ENCODE data around the gene PLEKHD1. TPM values are rescaled to one million over a fixed set of nuclear protein-coding genes. Genes with fewer than 3 reads are reported as not detected.

PLEKHD1 gene
- total and polyA plus RNA-seq, 2 of the 8 experiments (the other 6 are each of a cell fraction or from before 2014, with no cell fraction given): 0.24 to 0.48 TPM

- no peak overlapping the region for H2AFZ ChIP-seq (ENCODE audit: low read length)
- no peak overlapping the region for H3K27ac ChIP-seq (ENCODE audit: low read depth, low read length)
- H4K91ac ChIP-seq (replicated peaks; ENCODE audit: insufficient read length, low read length): no peak overlapping the region
- peaks cover 0 to 5% of the 10 kb centered on the region in 2 experiments for H4K20me1 ChIP-seq (replicated peaks in 1 of 2; ENCODE audit: control insufficient read depth in 1 of 2, insufficient read depth in 2 of 2, low read length in 2 of 2)
- H3K14ac ChIP-seq (ENCODE audit: insufficient read length): no peak overlapping the region
- ChIA-PET CTCF (ENCODE audit: partially characterized antibody) (interaction anchor here (0.6 to 3.0 kb wide), 27 partner anchors 9 to 284 kb away, joined by 3 to 19 read pairs (median 4); partner anchors contain the start of genes ERH and SLC39A9), POLR2A (ENCODE audit: partially characterized antibody) (no interaction called here)
- H2BK5ac ChIP-seq (ENCODE audit: low read depth, low read length): no peak overlapping the region
- H2BK15ac ChIP-seq (ENCODE audit: low read length): no peak overlapping the region
- no peak overlapping the region for H2BK12ac ChIP-seq (ENCODE audit: low read depth, low read length)
- H3K4me2 ChIP-seq (ENCODE audit: insufficient read depth in 1 of 2, low read depth in 2 of 2, low read length in 2 of 2): no peak overlapping the region
- H4K8ac ChIP-seq (ENCODE audit: extremely low read depth, insufficient read depth, low read length): no peak overlapping the region
- no peaks in the 10 kb centered on the region for H3K9me3 ChIP-seq (ENCODE audit: insufficient read depth in 2 of 2, low read depth in 1 of 2, low read length in 1 of 2)
- no peaks in the 10 kb centered on the region for H3K79me2 ChIP-seq (ENCODE audit: control insufficient read depth in 1 of 2, insufficient read depth in 2 of 2, low read length in 2 of 2)
- no peaks in the 10 kb centered on the region for H3K4me1 ChIP-seq (replicated peaks in 1 of 4; ENCODE audit: control insufficient read depth in 3 of 4, insufficient read depth in 4 of 4, low read length in 3 of 4)
- H4K5ac ChIP-seq (ENCODE audit: insufficient read length, low read depth, low read length): no peak overlapping the region
- 56% methylated on average over 4 of the region's 4 CpGs; no CpG with 5 or more reads in 1 of the 2 experiments for WGBS, 2 experiments (ENCODE audit: extremely low coverage in 1 of 2, insufficient coverage in 1 of 2, insufficient read length in 1 of 2, insufficient replicate concordance in 2 of 2, low coverage in 1 of 2, low lambda C conversion rate in 2 of 2, missing lambda C conversion rate in 1 of 2)
- peaks cover 0 to 18% (median 6%) of the 10 kb centered on the region in 4 experiments; a peak in 5 of 8 replicates for H3K36me3 ChIP-seq (ENCODE audit: control insufficient read depth in 2 of 4, insufficient read depth in 4 of 4, low read length in 3 of 4)
- no peak overlapping the region for H3K9ac ChIP-seq (replicated peaks in 1 of 4; ENCODE audit: extremely low read depth in 1 of 4, low read depth in 3 of 4, low read length in 3 of 4)
- peak; percentile 70 to 75 for TF ChIP-seq RAD21 (IDR thresholded peaks at IDR 0.05 in 1 of 2, conservative IDR thresholded peaks at IDR 0.05 in 1 of 2; ENCODE audit: low read depth in 2 of 2, low read length in 2 of 2)
- peak in 2 of 3 experiments; percentile 60 to 80; a peak in 3 of 4 replicates for TF ChIP-seq CTCF (IDR thresholded peaks at IDR 0.05; ENCODE audit: control extremely low read depth in 1 of 3, insufficient read depth in 1 of 3, low read depth in 1 of 3, low read length in 3 of 3)
- TF ChIP-seq HDAC2 (IDR thresholded peaks at IDR 0.05; ENCODE audit: borderline replicate concordance in 1 of 2, low read depth in 2 of 2, low read length in 2 of 2): 0 out of 4 replicates have a peak, but pooled peaks of 1 of the 2 experiments have one; percentile 21
- TF ChIP-seq YY1 (IDR thresholded peaks at IDR 0.05; ENCODE audit: low read depth, low read length): no peak
- no peak for DNase-seq (ENCODE audit: low read depth in 1 of 2, low spot score in 2 of 2)
- H3K23ac ChIP-seq (ENCODE audit: insufficient read length): no peak overlapping the region
- no peak overlapping the region for H2AK5ac ChIP-seq (ENCODE audit: low read depth, low read length)
- no peak overlapping the region for H2BK120ac ChIP-seq (replicated peaks; ENCODE audit: low read depth, low read length)
- H3K23me2 ChIP-seq (ENCODE audit: low read depth, low read length): no peaks in the 10 kb centered on the region
- H2BK20ac ChIP-seq (ENCODE audit: low read length): no peak overlapping the region
- peak; percentile 73 for FAIRE-seq
- no peak overlapping the region for H3K18ac ChIP-seq (ENCODE audit: extremely low read depth, low read length)
- no peaks in the 10 kb centered on the region for H3K79me1 ChIP-seq (ENCODE audit: low read depth, low read length)
- no peaks in the 10 kb centered on the region for H3K27me3 ChIP-seq (replicated peaks in 1 of 4; ENCODE audit: control insufficient read depth in 3 of 4, extremely low read depth in 1 of 4, insufficient read depth in 3 of 4, low read length in 3 of 4)
- no peak overlapping the region for H3K4me3 ChIP-seq (ENCODE audit: extremely low read depth in 1 of 4, insufficient read depth in 2 of 4, low read depth in 3 of 4, low read length in 4 of 4)
- no peak overlapping the region for H3K4ac ChIP-seq (replicated peaks; ENCODE audit: insufficient read length, low read depth, low read length)
- H3K56ac ChIP-seq (replicated peaks; ENCODE audit: insufficient read length, low read depth, low read length): no peak overlapping the region
These were observed 24.3 kb upstream of the PLEKHD1 start for GRCh38 chr14:69460093-69460701.
